Measurements from ENCODE around the gene GPC5.

DNA sequence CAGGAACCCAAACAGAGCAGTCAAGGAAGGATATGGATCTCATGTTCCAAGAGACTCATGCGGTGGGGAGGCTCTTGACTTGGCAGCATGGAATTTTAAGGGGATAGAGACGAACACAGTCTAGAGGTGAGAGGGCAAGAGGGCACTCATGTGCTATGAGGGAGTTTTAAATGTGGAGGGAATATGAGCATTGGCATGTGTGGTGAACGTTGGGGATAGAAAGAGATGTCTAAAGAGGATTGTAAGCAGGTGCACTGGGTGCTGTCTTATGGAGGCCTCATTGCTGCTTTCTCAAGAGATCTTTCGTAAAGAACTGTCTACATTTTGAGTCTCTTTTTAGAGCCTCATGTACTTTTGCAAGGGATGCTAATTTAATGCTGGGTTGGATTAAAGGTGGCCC, 1227.9 kb downstream of the GPC5 start:
- TF ChIP-seq, protein P1, sequence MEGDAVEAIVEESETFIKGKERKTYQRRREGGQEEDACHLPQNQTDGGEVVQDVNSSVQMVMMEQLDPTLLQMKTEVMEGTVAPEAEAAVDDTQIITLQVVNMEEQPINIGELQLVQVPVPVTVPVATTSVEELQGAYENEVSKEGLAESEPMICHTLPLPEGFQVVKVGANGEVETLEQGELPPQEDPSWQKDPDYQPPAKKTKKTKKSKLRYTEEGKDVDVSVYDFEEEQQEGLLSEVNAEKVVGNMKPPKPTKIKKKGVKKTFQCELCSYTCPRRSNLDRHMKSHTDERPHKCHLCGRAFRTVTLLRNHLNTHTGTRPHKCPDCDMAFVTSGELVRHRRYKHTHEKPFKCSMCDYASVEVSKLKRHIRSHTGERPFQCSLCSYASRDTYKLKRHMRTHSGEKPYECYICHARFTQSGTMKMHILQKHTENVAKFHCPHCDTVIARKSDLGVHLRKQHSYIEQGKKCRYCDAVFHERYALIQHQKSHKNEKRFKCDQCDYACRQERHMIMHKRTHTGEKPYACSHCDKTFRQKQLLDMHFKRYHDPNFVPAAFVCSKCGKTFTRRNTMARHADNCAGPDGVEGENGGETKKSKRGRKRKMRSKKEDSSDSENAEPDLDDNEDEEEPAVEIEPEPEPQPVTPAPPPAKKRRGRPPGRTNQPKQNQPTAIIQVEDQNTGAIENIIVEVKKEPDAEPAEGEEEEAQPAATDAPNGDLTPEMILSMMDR (IDR thresholded peaks at IDR 0.05): no peak
- no peak for TF ChIP-seq EZH2 (IDR thresholded peaks at IDR 0.05)
- no peak for TF ChIP-seq EZH2phosphoT487 (IDR thresholded peaks at IDR 0.05)
